HG02798 (cell line): Measurements from ENCODE around the gene GAP43.
"Not testable (repeated sequence)": the region's sequence is repeated elsewhere in the genome, so short reads cannot be mapped to it uniquely, and the experiment has no call there.

Experiments used
- ATAC-seq: cut with Tn5 transposase; IDR thresholded peaks from one replicate; pipeline ENCODE4 v1.9.1; 2021; ENCODE audit warnings: mild to moderate bottlenecking; ENCODE audit not compliant: unreplicated experiment, poor library complexity

The GAP43 gene

DNA sequence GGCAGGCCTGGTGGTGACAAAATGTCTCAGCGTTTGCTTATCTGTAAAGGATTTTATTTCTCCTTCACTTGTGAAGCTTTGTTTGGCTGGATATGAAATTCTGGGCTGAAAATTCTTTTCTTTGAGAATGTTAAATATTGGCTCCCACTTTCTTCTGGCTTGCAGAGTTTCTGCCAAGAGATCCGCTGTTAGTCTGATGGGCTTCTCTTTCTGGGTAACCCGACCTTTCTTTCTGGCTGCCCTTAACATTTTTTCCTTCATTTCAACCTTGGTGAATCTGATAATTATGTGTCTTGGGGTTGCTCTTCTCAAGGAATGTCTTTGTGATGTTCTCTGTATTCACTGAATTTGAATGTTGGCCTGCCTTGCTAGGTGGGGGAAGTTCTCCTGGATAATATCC, 113.0 kb downstream of the GAP43 start:
- ATAC-seq, result not testable (repeated sequence)

DNA sequence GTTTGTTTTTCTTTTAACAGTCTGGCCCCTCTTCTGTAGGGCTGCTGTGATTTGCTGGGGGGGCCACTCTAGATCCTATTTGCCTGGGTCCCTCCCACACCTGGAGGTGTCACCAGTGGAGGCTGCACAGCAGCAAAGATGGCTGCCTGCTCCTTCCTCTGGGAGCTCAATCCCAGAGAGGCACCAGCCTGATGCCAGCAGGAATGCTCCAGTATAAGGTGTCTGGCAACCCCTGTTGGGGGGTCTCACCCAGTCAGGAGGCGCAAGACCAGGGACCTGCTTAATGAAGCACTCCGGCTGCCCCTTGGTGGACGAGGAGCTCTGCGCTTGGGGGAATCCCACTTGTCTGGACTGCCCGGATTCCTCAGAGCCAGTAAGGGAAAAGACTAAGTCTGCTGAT, 118.3 kb downstream of the GAP43 start:
- ATAC-seq, result no peak

DNA sequence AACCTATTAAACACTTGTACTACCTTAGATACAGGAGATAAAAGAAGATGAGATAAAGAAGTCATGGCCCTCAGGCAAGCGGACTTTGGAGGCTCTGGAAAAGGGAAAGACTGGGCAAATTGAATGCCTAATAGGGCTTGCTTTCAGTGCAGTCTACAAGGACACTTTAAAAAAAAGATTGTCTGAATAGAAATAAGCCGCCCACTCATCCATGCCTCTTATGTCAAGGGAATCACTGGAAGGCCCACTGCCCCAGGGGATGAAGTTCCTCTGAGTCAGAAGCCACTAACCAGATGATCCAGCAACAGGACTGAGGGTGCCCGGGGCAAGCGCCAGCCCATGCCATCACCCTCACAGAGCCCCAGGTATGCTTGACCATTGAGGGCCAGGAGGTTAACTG, 121.2 kb downstream of the GAP43 start:
- not testable (repeated sequence) for ATAC-seq

DNA sequence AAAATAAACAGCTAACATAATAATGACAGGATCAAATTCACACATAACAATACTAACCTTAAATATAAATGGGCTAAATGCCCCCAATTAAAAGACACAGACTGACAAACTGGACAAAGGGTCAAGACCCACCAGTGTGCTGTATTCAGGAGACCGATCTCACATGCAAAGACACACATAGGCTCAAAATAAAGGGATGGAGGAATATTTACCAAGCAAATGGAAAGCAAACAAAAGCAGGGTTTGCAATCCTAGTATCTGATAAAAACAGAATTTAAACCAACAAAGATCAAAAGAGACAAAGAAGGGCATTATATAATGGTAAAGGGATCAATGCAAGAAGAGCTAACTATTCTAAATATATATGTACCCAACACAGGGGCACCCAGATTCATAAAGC, 129.7 kb downstream of the GAP43 start:
- not testable (repeated sequence) for ATAC-seq

DNA sequence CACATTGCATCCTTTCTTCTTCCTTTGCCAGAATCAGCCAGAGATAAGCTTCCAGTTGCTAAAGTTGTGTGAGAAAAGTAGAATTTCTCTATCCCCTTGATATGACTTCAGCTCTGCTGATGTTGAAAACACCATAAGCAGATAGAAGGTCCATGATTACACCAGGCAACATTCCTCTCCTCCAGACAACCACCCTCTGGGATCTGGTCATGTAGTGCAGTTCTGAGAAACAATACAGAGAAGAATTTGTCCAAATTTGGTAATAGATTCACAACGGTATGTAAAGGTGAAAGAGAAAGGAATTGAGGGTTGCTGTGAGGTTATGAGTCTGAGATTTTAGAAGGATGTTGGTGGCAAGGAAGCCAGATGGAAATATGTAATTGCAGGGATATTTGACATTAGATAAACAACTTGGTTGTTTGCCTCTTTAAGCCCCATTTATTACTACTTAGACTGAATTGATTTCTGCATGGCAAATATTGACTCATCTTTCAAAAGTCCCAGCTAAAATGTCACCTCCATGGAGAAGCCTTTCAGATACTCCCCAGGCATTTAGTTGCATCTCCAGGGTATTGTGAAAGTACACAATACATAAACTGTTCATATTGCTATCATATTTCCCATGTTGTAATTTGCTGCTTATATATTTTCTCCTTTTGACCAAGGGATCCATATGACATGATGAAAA, 134.9 kb downstream of the GAP43 start:
- ATAC-seq, result no peak

DNA sequence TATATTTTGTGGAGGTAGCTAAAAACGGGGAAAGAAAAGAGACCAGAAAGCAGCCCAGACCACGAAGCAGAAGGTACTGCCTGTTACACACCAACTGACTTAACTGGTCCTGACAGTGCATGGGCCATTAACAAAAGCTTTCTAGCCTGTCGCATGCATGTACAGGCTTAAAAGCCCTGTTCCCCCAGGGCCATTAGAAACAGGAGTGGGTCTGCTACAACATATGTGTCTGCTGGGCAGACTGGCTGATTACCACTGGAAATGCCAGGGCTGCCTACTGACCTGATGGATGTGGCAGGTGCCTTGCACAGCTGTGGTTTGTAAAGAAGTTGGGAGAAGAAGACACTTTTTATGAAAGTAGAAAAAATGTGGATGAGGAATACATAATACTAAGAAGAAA, 137.4 kb downstream of the GAP43 start:
- ATAC-seq, result no peak

DNA sequence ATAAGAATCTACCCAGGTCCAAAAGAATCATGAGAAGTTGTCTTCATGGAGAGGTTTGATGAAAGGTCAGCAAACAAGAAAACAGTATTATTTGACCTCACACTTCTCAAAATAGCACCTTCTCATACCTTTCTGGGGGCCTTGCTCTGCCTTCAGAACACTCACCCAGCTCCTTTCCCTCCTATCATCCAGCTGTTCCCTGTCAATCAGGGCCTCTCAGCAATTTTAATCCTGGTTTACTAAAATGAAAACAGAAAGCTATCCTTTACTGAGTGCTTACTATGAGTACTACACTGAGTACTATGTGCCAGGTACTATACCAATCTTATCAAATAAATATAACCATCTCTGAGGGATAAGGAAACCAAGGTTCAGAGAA, 138.6 kb downstream of the GAP43 start:
- no peak for ATAC-seq

DNA sequence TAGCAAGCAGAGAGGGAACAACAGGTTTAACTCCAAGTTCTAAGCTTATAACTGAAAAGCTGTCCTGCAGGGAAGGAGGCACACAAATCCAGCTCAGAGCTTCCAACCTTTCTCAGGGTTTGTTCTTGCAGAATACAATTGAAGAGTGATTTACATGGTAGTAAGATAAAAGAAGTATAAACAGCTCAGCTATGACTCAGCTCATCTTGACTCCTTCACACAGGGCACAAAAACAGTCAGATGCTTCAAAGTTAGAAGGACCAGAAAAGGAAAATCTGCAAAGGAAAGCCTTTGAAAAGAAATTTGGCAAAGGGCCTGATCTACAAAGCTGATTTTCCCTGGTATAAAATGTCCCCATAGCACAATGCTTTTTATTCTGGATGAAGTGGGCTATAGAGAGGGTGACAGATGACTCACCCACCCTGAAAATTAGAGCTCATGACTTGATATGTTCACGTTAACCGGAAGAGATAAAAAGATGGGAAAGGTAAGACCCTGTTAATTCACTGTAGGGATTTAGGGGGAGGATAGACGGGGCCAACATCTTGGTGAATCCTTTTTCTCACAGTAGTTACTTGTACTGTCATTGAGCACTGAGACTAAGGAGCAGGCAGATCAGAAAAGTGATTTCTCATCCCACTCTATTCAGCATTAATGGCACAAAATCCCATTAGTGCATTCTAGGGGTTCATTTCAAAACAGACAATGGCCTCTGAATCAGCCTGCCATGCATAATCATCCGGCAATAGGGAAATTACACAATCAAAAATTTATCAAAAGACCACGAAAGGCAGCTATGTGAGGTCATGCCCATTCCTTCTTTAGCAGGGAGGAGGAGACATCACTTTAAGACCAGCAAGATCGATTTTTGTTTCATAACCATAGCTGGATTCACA, 143.5 kb downstream of the GAP43 start:
- no peak for ATAC-seq

DNA sequence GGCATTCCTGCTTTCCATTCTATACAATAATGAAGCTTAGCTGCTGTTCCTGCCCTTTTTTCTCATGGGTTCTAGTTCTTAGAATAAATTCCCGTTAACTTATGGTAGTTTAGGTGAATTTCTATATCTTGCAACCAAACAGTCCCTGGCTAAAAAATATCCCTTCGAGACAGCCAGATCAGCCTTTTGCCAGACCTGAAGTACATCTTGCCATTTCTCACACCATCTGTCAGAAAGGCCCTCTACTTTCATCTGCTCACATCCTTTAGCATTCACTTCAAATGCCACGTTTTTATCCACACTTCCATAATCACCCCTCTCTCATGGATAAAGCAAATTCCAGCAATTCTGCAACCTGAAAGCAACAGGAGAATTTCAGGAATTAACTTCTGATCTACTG, 145.4 kb downstream of the GAP43 start:
- no peak for ATAC-seq
